Measurements from ENCODE around the gene EIF3D. TPM values are rescaled to one million over a fixed set of nuclear protein-coding genes. Genes with fewer than 3 reads are reported as not detected.
"Not testable (repeated sequence)": the region's sequence is repeated elsewhere in the genome, so short reads cannot be mapped to it uniquely, and the experiment has no call there.

Gene EIF3D
- total RNA-seq, 1 donor = 265 TPM

GRCh38 chr22:36541831-36542411, 13.0 kb upstream of the EIF3D start:
- TF ChIP-seq CTCF (IDR thresholded peaks at IDR 0.05; ENCODE audit: insufficient read depth, low read depth, low read length) = no peak
- peak; percentile 69 for DNase-seq (ENCODE audit: low read depth)
- no peak overlapping the region for H3K4me3 ChIP-seq (ENCODE audit: low read depth, low read length)

DNA sequence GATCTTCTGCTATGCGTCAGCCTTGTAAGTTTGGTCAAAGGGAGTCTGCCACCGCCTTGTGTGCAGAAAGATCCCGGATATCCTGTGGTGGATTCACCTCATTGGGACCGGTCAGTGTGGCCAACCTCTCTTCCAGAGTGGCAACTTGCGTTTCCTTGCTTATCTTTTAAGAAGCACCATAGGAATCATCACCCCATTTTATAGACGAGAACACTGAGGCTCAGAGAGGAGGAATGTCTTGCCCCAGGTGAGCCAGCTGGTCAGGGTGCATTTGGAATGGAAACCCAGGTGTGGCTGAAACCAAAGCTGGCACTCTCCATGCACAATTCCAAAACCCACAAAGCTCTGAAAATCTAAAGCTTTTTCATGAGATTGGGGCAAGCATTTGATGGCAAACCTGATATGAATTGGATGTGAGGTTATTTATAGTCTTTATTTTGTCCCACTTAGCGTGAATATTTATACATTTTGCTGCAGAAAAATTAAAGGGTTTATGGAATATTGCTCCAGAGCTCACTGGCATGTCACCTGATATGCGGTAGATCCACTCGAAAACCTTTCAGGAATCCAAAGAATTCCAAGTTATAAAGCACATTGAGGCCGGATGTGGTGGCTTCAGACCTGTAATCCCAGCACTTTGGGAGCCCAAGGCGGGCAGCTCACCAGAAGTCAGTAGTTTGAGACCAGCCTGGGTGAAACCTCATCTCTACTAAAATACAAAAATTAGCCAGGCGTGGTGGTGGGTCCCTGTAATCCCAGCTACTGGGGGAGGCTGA, 12.1 kb upstream of the EIF3D start:
- no peak for TF ChIP-seq CTCF (IDR thresholded peaks at IDR 0.05; ENCODE audit: insufficient read depth, low read depth, low read length)
- DNase-seq (ENCODE audit: low read depth) = no peak
- H3K4me3 ChIP-seq (ENCODE audit: low read depth, low read length) = no peak overlapping the region

GRCh38 chr22:36538529-36538928, 9.6 kb upstream of the EIF3D start:
- H3K4me3 ChIP-seq (ENCODE audit: low read depth, low read length) = no peak overlapping the region
- no peak for TF ChIP-seq CTCF (IDR thresholded peaks at IDR 0.05; ENCODE audit: insufficient read depth, low read depth, low read length)
- no peak for DNase-seq (ENCODE audit: low read depth)

- no peak for TF ChIP-seq CTCF (IDR thresholded peaks at IDR 0.05; ENCODE audit: insufficient read depth, low read depth, low read length)
- no peak for DNase-seq (ENCODE audit: low read depth)
- no peak overlapping the region for H3K4me3 ChIP-seq (ENCODE audit: low read depth, low read length)
Observed at GRCh38 chr22:36536717-36537116, 7.8 kb upstream of the EIF3D start.

DNA sequence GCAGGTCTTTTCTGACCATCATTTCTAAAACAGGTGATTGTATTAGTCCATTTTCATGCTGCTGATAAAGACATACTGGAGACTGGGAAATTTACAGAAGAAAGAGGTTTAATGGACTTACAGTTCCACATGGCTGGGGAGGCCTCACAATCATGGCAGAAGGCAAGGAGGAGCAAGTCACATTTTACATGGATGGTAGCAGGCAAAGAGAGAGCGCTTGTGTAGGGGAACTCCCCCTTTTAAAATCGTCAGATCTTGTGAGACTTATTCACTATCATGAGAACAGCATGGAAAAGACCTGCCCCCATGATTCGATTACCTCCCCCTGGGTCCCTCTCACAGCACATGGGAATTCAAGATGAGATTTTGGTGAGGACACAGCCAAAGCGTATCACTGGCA, 4.4 kb upstream of the EIF3D start:
- H3K4me3 ChIP-seq (ENCODE audit: low read depth, low read length); DNase-seq (ENCODE audit: low read depth): not testable (repeated sequence)

DNA sequence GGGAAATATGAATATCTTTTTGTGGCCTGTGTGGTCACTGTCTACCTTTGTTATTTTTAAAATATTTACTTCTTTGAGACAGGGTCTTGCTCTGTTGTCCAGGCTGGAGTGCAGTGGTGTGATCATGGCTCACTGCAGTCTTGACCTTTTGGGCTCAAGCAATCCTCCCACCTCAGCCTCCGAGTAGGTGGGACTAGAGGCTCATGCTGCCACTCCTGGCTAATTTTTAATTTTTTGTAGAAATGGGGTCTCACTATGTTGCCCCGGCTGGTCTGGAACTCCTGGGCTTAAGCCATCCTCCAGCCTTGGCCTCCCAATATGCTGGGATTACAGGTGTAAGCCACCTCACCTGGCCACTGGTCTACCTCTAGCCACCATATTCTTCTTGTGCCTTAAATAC, 3.5 kb upstream of the EIF3D start:
- TF ChIP-seq CTCF (IDR thresholded peaks at IDR 0.05; ENCODE audit: insufficient read depth, low read depth, low read length) = no peak
- no peak overlapping the region for H3K4me3 ChIP-seq (ENCODE audit: low read depth, low read length)
- DNase-seq (ENCODE audit: low read depth) = no peak

DNA sequence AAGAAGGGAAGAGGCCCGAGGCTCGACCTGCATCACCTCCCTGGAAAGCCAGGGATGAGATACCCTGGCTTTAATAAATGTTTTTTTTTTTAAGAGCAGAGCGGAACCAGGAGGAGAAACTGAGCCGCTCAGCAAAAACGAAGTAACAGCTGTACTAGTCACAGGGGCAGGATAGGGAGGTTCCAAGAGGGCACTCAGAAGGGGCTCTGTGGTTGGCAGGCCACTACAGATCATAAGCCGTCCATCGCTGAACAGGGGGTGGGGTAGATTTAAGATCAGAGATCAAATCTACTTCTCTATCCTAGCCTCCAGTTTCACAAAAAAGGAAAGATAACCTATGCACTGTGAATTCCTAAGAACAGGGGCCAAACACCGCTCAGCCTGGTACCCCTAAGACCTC, 625 bp downstream of the EIF3D start:
- DNase-seq (ENCODE audit: low read depth) = peak; percentile 30
- H3K4me3 ChIP-seq (ENCODE audit: low read depth, low read length) = peak overlapping the region; percentile 70
- no peak for TF ChIP-seq CTCF (IDR thresholded peaks at IDR 0.05; ENCODE audit: insufficient read depth, low read depth, low read length)
